NCI-H2029 (cell line): ENCODE results near the gene GOLGA6L22.
"Not testable (repeated sequence)": the region's sequence is repeated elsewhere in the genome, so short reads cannot be mapped to it uniquely, and the experiment has no call there.

Experiments
- DNase-seq: peaks from one replicate; lab custom pipeline; 2025; lab: John Stamatoyannopoulos, UW

GOLGA6L22 gene

GRCh38 chr15:22458603-22459002, at the start of gene GOLGA6L22:
GOLGA6L22 (plus strand) TSS chr15:22458903; CDS start chr15:22458994, 91 bp downstream.
- DNase-seq, result not testable (repeated sequence)

- not testable (repeated sequence) for DNase-seq
Measured at GRCh38 chr15:22417288-22417687, 41.4 kb upstream of the GOLGA6L22 start.

- DNase-seq, result not testable (repeated sequence)
Measured at GRCh38 chr15:22417795-22418194, 40.9 kb upstream of the GOLGA6L22 start.

- not testable (repeated sequence) for DNase-seq
Measured at GRCh38 chr15:22418212-22418611, 40.5 kb upstream of the GOLGA6L22 start.

GRCh38 chr15:22418666-22419065, 40.0 kb upstream of the GOLGA6L22 start:
- not testable (repeated sequence) for DNase-seq

- not testable (repeated sequence) for DNase-seq
Measured at GRCh38 chr15:22420340-22420739, 38.4 kb upstream of the GOLGA6L22 start.

GRCh38 chr15:22429426-22429825, 29.3 kb upstream of the GOLGA6L22 start:
- DNase-seq, result not testable (repeated sequence)

GRCh38 chr15:22431687-22432086, 27.0 kb upstream of the GOLGA6L22 start:
- DNase-seq, result not testable (repeated sequence)

- DNase-seq, result not testable (repeated sequence)
Measured at GRCh38 chr15:22494490-22495113, 35.9 kb downstream of the GOLGA6L22 start.

GRCh38 chr15:22497200-22497599, 38.5 kb downstream of the GOLGA6L22 start:
- not testable (repeated sequence) for DNase-seq

GRCh38 chr15:22498220-22498925, 39.7 kb downstream of the GOLGA6L22 start:
- DNase-seq, result not testable (repeated sequence)

GRCh38 chr15:22502272-22502671, 43.6 kb downstream of the GOLGA6L22 start:
- not testable (repeated sequence) for DNase-seq

- not testable (repeated sequence) for DNase-seq
Measured at GRCh38 chr15:22506959-22507358, 48.3 kb downstream of the GOLGA6L22 start.

GRCh38 chr15:22516140-22516539, 57.4 kb downstream of the GOLGA6L22 start:
- DNase-seq, result not testable (repeated sequence)
